Activated naive CD4-positive, alpha-beta T cell treated with anti-CD3 and anti-CD28 coated beads, Interleukin-2, amount 10 ng/mL, durations not matched to agents 5 hours and 36 hours (primary cell): ENCODE data around the gene TMEM74B. TPM values are rescaled to one million over a fixed set of nuclear protein-coding genes. Genes with fewer than 3 reads are reported as not detected.

Experiments used
- total RNA-seq, 2 experiments: library from RNA; stranded (reverse); gene quantifications; one replicate each; pipeline ENCODE4 v1.2.3, GENCODE V29; 2021

The TMEM74B gene
- 1 to 10 TPM in 1 of 2 experiments, under 1 TPM in 1; 0.79 to 1.7 TPM for total RNA-seq

DNA sequence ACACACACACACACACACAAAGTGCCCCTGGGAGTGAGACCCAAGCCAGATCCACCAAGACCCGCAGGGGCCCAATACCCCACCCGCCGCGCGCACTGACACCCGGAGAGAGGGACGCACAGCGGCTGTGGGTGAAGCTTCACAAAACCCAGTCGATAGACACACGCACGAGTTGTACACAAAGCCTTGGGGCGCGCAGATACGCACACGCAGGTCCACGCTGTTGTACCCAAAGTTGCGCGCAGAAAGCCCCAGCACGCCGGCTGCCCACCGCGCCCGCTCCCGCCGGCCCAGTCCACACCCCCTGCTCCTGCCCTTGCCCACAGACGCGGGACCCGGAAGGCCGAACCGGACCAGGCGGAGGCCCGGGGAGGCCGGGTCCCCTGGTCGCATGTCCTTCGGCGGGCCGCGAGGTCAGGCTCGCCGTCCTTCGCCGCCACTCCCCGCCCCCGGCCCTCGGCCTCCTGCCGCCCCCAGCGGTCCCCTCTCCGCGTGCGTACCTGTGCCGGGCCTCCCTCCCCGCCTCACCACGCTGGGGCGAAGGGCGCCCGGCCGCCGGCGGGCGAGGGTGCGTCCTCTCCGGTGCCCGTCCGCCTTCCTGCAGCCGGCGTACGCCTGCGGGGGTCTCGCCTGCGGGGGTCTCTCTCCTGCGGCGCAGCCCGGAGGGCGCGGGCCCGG, at the start of gene TMEM74B:
Gene TMEM74B, minus strand, starts transcription at position 344 of the 678 bp plus-strand sequence. CDS start 1,180 bp downstream, outside the sequence.

GRCh38 chr20:1225783-1226654, 41.2 kb upstream of the TMEM74B start, which contains the start of gene RAD21L1:
Gene RAD21L1 (plus strand): TSS chr20:1226044. CDS start chr20:1228454, 2,410 bp downstream.

DNA sequence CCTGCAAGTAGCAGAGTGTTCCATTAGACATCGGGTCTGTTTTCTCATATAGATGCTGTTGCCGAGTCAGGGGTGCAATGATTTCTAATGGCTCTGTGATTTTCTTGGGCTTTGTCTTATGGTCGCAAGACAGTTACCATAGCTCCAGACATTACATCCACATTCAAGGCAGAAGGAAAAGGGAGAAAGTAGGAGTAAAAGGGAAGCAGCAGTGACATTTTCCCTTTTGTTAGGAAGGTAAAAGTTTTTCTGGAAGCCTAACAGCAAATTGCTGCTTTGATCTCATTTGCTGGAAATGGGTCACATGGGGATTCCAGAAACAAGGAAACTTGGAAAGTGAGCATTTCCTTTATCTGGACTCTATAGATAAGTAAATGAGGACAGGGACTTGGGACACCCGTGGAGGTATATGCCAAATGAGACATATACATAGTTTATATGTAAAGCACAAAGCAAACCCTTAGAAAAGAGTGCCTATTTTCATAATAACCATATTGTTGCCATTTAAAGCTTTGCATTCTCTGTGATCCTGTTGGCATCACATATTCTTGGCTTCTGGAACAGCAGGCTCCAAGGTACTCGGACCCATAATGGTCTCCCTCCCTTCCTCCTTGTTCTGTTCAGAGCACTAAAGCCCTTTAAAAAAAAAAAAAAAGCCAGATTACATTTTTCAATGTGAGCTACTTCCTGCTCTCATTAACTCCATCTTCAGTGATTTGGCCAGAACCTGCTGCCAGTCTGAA, 18.2 kb upstream of the TMEM74B start, which contains the start of gene C20orf202:
Gene C20orf202, plus strand, starts transcription at position 693 of the 743 bp plus-strand sequence. CDS start 132 bp downstream, outside the sequence.

Other genes starting within 250 kb of the TMEM74B start
- gene RSPO4, start 182.7 kb downstream of the TMEM74B start, total RNA-seq = not detected
- gene PSMF1, start 66.4 kb downstream of the TMEM74B start, total RNA-seq = 100 to 1,000 TPM; 134 to 136 TPM
- gene C20orf202, start 18.5 kb upstream of the TMEM74B start, total RNA-seq = not detected
- gene RAD21L1, start 41.1 kb upstream of the TMEM74B start, total RNA-seq = not detected
- gene SNPH, start 81.3 kb upstream of the TMEM74B start, total RNA-seq = 1 to 10 TPM; 8.9 to 9.4 TPM
- gene SDCBP2, start 144.2 kb upstream of the TMEM74B start, total RNA-seq = 1 to 10 TPM; 2.6 to 2.7 TPM
- 100 to 1,000 TPM; 208 to 214 TPM for gene FKBP1A, start 208.1 kb upstream of the TMEM74B start, total RNA-seq